GM12872 (cell line): ENCODE results near the gene ZC3H11A.

ENCODE experiments used
- CTCF ChIP-seq: IDR thresholded peaks from 3 replicates; pipeline ENCODE4 v1.5.1; 2011; ENCODE audit warnings: low read depth, mild to moderate bottlenecking, low read length, moderate library complexity; ENCODE audit not compliant: insufficient read depth

The ZC3H11A gene

GRCh38 chr1:203839081-203839480 is 43.7 kb downstream of the ZC3H11A start:
- TF ChIP-seq CTCF, result no peak

GRCh38 chr1:203840208-203840808 is 44.9 kb downstream of the ZC3H11A start:
- TF ChIP-seq CTCF, result no peak

- TF ChIP-seq CTCF, result no peak
Measured at GRCh38 chr1:203842559-203842876, 47.1 kb downstream of the ZC3H11A start.

- TF ChIP-seq CTCF, result no peak
Measured at GRCh38 chr1:203843435-203843834, 48.0 kb downstream of the ZC3H11A start.
